Naive thymus-derived CD4-positive, alpha-beta T cell (primary cell): Measurements from ENCODE around the gene ST6GALNAC5. TPM values are rescaled to one million over a fixed set of nuclear protein-coding genes. Genes with fewer than 3 reads are reported as not detected.
A peak's percentile ranks its signal among the peaks of the same experiment; 100 is the strongest.

Experiments
- ATAC-seq: fragments of 150-1000 bp; cut with Tn5 transposase; 2 replicates; pipeline ENCODE4 v1.10.0; 2021; ENCODE audit warnings: mild to moderate bottlenecking, moderate library complexity
- CTCF ChIA-PET: fragments of 350-600 bp; sonication (Branson Sonifier 250); formaldehyde crosslinking; loops from one replicate; lab custom pipeline; 2021; ENCODE audit warnings: antibody characterized with exemption; lab: Charles Lee
- POLR2A ChIA-PET: fragments of 350-600 bp; sonication (Branson Sonifier 250); formaldehyde crosslinking; loops from one replicate; lab custom pipeline; 2021; ENCODE audit warnings: antibody characterized with exemption, inconsistent platforms; lab: Charles Lee
- DNase-seq, 9 donors: peaks; one replicate each; pipeline versions ENCODE4 v3.0.0 to v3.0.0-alpha.2; 2020 to 2022; ENCODE audit warnings: mixed read lengths in 1 of 9
- H3K27ac ChIP-seq: one replicate; pipeline ENCODE4 v1.7.0; 2013; ENCODE audit warnings: mild to moderate bottlenecking, low read depth, low read length, moderate library complexity
- H3K27me3 ChIP-seq, 2 donors: one replicate each; pipeline ENCODE4 v1.7.0; 2013; ENCODE audit warnings: low read length in 2 of 2, mild to moderate bottlenecking in 2 of 2, moderate library complexity in 2 of 2; ENCODE audit not compliant: control insufficient read depth in 2 of 2, insufficient read depth in 2 of 2
- H3K36me3 ChIP-seq, 3 experiments: 1 replicate in 2 of 3; 2 replicates in 1 of 3; pipeline ENCODE4 v1.7.0; 2013; ENCODE audit warnings: low read length in 3 of 3, mild to moderate bottlenecking in 3 of 3, moderate library complexity in 1 of 3; ENCODE audit not compliant: insufficient read depth in 3 of 3, control insufficient read depth in 2 of 3
- H3K4me1 ChIP-seq, 2 donors: one replicate each; pipeline ENCODE4 v1.7.0; 2013; ENCODE audit warnings: low read length in 2 of 2, mild to moderate bottlenecking in 2 of 2, moderate library complexity in 1 of 2; ENCODE audit not compliant: control insufficient read depth in 2 of 2, insufficient read depth in 2 of 2
- H3K4me3 ChIP-seq: 2 replicates; pipeline ENCODE4 v1.7.0; 2013; ENCODE audit warnings: mild to moderate bottlenecking, low read length
- H3K9me3 ChIP-seq, 3 experiments: 1 replicate in 2 of 3; 2 replicates in 1 of 3; pipeline ENCODE4 v1.7.0; 2013; ENCODE audit warnings: low read length in 3 of 3; ENCODE audit not compliant: control insufficient read depth in 2 of 3
- H3K27ac Mint-ChIP-seq, 9 donors: one replicate each; pipeline ENCODE4 v1.8.0; 2020 to 2022; ENCODE audit warnings: mixed read lengths in 9 of 9, mild to moderate bottlenecking in 8 of 9, moderate library complexity in 5 of 9, inconsistent platforms in 2 of 9
- H3K27me3 Mint-ChIP-seq, 5 donors: one replicate each; pipeline ENCODE4 v1.8.0; 2021 to 2022; ENCODE audit warnings: mixed read lengths in 5 of 5, mild to moderate bottlenecking in 1 of 5
- H3K36me3 Mint-ChIP-seq, 5 donors: one replicate each; pipeline ENCODE4 v1.8.0; 2020 to 2022; ENCODE audit warnings: mixed read lengths in 5 of 5, mild to moderate bottlenecking in 3 of 5, inconsistent platforms in 1 of 5
- H3K4me1 Mint-ChIP-seq, 7 donors: one replicate each; pipeline ENCODE4 v1.8.0; 2020 to 2022; ENCODE audit warnings: mixed read lengths in 7 of 7, mild to moderate bottlenecking in 3 of 7, inconsistent platforms in 1 of 7
- H3K4me3 Mint-ChIP-seq, 10 donors: one replicate each; pipeline ENCODE4 v1.8.0; 2020 to 2022; ENCODE audit warnings: mild to moderate bottlenecking in 10 of 10, mixed read lengths in 10 of 10, moderate library complexity in 6 of 10, inconsistent platforms in 2 of 10
- H3K9me3 Mint-ChIP-seq, 11 donors: one replicate each; pipeline ENCODE4 v1.8.0; 2020 to 2022; ENCODE audit warnings: mixed read lengths in 11 of 11, mild to moderate bottlenecking in 4 of 11, inconsistent platforms in 1 of 11, moderate library complexity in 1 of 11
- intact Hi-C, 2 donors: fragments of 100-400 bp; cut with micrococcal nuclease; formaldehyde crosslinking; loops; one replicate each; pipeline ENCODE4 v1.15.1; 2023
- polyA plus RNA-seq, 2 donors: library from polyadenylated mRNA; unstranded; fragments of 300-500 nt; fragmentation: Illumina TruSeq; gene quantifications; one replicate each; pipeline ENCODE4 v1.2.3, GENCODE V29; 2021
- total RNA-seq, 6 experiments: library from RNA in 5 of 6; stranded (reverse) in 5 of 6; gene quantifications; 1 replicate in 5 of 6; 2 replicates in 1 of 6; pipeline ENCODE4 v1.2.3 and lab custom pipeline; 2021 to 2026

Gene ST6GALNAC5
- total and polyA plus RNA-seq, 7 experiments from 2014 or later, result not detected

- ChIA-PET CTCF (no interaction called here), POLR2A (no interaction called here)
- Mint-ChIP-seq H3K4me3 (no peak overlapping the region), H3K27me3 (peaks cover 3 to 16% (median 11%) of the 10 kb centered on the region in 5 donors), H3K36me3 (peaks cover 0 to 7% (median 0%) of the 10 kb centered on the region in 5 donors), H3K9me3 (peaks cover 0 to 9% (median 5%) of the 10 kb centered on the region in 11 donors), H3K4me1 (peaks cover 0 to 6% (median 0%) of the 10 kb centered on the region in 7 donors), H3K27ac (no peak overlapping the region)
- DNase-seq, result no peak
- Histone ChIP-seq H3K9me3 (no peaks in the 10 kb centered on the region), H3K4me3 (no peak overlapping the region), H3K4me1 (no peaks in the 10 kb centered on the region), H3K36me3 (no peaks in the 10 kb centered on the region), H3K27me3 (no peaks in the 10 kb centered on the region), H3K27ac (no peak overlapping the region)
- no peak for ATAC-seq
- intact Hi-C loops, result no loop called here
Measured at GRCh38 chr1:77040826-77041225, 173.5 kb downstream of the ST6GALNAC5 start.

- no peak overlapping the region for H3K27ac ChIP-seq
- CTCF ChIA-PET, result no interaction called here
- Mint-ChIP-seq H3K9me3 (peaks cover 0 to 5% (median 0%) of the 10 kb centered on the region in 11 donors), H3K4me1 (peaks cover 11 to 33% (median 24%) of the 10 kb centered on the region in 7 donors), H3K27me3 (peaks cover 0 to 11% (median 6%) of the 10 kb centered on the region in 5 donors), H3K27ac (no peak overlapping the region), H3K36me3 (peaks cover 0 to 3% (median 0%) of the 10 kb centered on the region in 5 donors), H3K4me3 (no peak overlapping the region)
- no peak overlapping the region for H3K4me3 ChIP-seq
- no peaks in the 10 kb centered on the region for H3K27me3 ChIP-seq
- H3K4me1 ChIP-seq, result peaks cover 7 to 14% of the 10 kb centered on the region in 2 donors
- no peaks in the 10 kb centered on the region for H3K9me3 ChIP-seq
- intact Hi-C loops, result no loop called here
- no peak for DNase-seq
- H3K36me3 ChIP-seq, result no peaks in the 10 kb centered on the region
- POLR2A ChIA-PET, result no interaction called here
- no peak for ATAC-seq
Measured at GRCh38 chr1:77044133-77044849, 177.0 kb downstream of the ST6GALNAC5 start.

GRCh38 chr1:77047575-77047974, 180.3 kb downstream of the ST6GALNAC5 start:
- no peaks in the 10 kb centered on the region for H3K36me3 Mint-ChIP-seq
- H3K9me3 Mint-ChIP-seq, result no peaks in the 10 kb centered on the region
- H3K27me3 ChIP-seq, result no peaks in the 10 kb centered on the region
- peaks cover 11 to 33% (median 24%) of the 10 kb centered on the region in 7 donors for H3K4me1 Mint-ChIP-seq
- no peaks in the 10 kb centered on the region for H3K9me3 ChIP-seq
- peak overlapping the region in 8 of 10 donors; percentile 9 to 71 (median 44) for H3K4me3 Mint-ChIP-seq
- H3K27ac Mint-ChIP-seq, result peak overlapping the region in 1 of 9 donors; percentile 14
- DNase-seq (no peak), ATAC-seq (no peak)
- ChIA-PET CTCF (no interaction called here), POLR2A (no interaction called here)
- peaks cover 0 to 10% (median 0%) of the 10 kb centered on the region in 5 donors for H3K27me3 Mint-ChIP-seq
- no peak overlapping the region for H3K4me3 ChIP-seq
- intact Hi-C loops, result no loop called here
- H3K36me3 ChIP-seq, result no peaks in the 10 kb centered on the region
- H3K27ac ChIP-seq, result no peak overlapping the region
- H3K4me1 ChIP-seq, result peaks cover 7 to 14% of the 10 kb centered on the region in 2 donors

- intact Hi-C loops, result no loop called here
- peaks cover 11 to 33% (median 24%) of the 10 kb centered on the region in 7 donors for H3K4me1 Mint-ChIP-seq
- H3K27ac Mint-ChIP-seq, result peak overlapping the region in 3 of 9 donors; percentile 0 to 44 (median 14)
Measured at GRCh38 chr1:77047978-77048614, 180.8 kb downstream of the ST6GALNAC5 start.

DNA sequence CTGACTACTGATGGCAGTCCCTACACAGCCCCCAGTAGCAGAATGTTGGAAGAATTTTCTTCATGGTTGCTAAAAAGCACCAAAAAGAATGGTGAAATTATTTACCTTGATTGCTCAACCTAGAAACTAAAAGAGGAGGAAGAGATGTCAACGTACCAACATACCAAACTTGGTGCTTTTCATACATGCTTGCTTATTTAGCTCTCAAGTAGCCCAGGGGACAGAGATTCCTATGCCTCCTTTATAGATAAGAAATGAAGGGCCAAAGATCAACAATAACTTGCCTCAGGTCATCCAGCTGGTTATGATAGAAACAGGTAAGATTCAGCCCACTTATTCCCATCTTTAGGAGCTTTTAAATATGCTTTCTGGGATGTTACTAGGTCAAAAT, 181.3 kb downstream of the ST6GALNAC5 start:
- ChIA-PET CTCF (no interaction called here), POLR2A (no interaction called here)
- Mint-ChIP-seq H3K27me3 (peaks cover 0 to 11% (median 0%) of the 10 kb centered on the region in 5 donors), H3K4me3 (peak overlapping the region in 3 of 10 donors; percentile 25 to 59 (median 53)), H3K27ac (peak overlapping the region in 1 of 9 donors; percentile 0), H3K4me1 (peaks cover 11 to 33% (median 24%) of the 10 kb centered on the region in 7 donors), H3K36me3 (no peaks in the 10 kb centered on the region), H3K9me3 (no peaks in the 10 kb centered on the region)
- Histone ChIP-seq H3K4me1 (peaks cover 7 to 14% of the 10 kb centered on the region in 2 donors), H3K9me3 (no peaks in the 10 kb centered on the region), H3K36me3 (no peaks in the 10 kb centered on the region), H3K27ac (no peak overlapping the region), H3K4me3 (no peak overlapping the region), H3K27me3 (no peaks in the 10 kb centered on the region)
- DNase-seq (no peak), ATAC-seq (no peak)
- intact Hi-C loops, result no loop called here

More at GRCh38 chr1:77047978-77048614, 180.8 kb downstream of the ST6GALNAC5 start:
- ATAC-seq (peak; percentile 32), DNase-seq (peak in 2 of 9 donors; percentile 1 to 5)
- H3K9me3 ChIP-seq, result no peaks in the 10 kb centered on the region
- H3K36me3 ChIP-seq, result no peaks in the 10 kb centered on the region
- Mint-ChIP-seq H3K4me3 (peak overlapping the region; percentile 9 to 71 (median 32)), H3K36me3 (no peaks in the 10 kb centered on the region), H3K27me3 (peaks cover 0 to 10% (median 0%) of the 10 kb centered on the region in 5 donors), H3K9me3 (no peaks in the 10 kb centered on the region)
- H3K4me1 ChIP-seq, result peaks cover 7 to 14% of the 10 kb centered on the region in 2 donors
- CTCF ChIA-PET, result no interaction called here
- POLR2A ChIA-PET, result no interaction called here
- no peak overlapping the region for H3K4me3 ChIP-seq
- H3K27me3 ChIP-seq, result no peaks in the 10 kb centered on the region
- H3K27ac ChIP-seq, result no peak overlapping the region

DNA sequence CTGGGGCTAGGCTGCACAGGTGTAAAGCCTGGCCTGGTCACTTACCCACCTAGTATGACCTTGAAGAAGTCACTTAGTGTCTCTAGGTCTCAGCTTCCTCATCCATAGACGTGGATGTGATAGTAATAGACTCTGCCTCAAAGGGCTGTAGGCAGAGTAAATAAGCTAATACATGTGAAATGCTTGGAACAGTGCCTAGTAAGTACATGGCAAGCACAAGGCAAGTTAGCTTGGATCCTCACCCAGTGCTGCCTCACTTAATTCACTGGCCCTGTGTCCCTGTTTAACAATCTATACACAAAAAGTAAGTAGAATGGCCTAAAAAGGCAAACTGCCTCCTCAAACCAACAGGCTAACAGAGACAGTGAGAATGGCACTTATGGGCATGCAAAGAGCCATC, 184.1 kb downstream of the ST6GALNAC5 start:
- no peak for DNase-seq
- POLR2A ChIA-PET, result no interaction called here
- CTCF ChIA-PET, result no interaction called here
- Mint-ChIP-seq H3K36me3 (no peaks in the 10 kb centered on the region), H3K4me3 (no peak overlapping the region), H3K27ac (no peak overlapping the region), H3K4me1 (peaks cover 11 to 24% (median 22%) of the 10 kb centered on the region in 7 donors), H3K27me3 (peaks cover 0 to 9% (median 0%) of the 10 kb centered on the region in 5 donors), H3K9me3 (peaks cover 0 to 4% (median 0%) of the 10 kb centered on the region in 11 donors)
- H3K4me1 ChIP-seq, result peaks cover 7 to 14% of the 10 kb centered on the region in 2 donors
- H3K4me3 ChIP-seq, result no peak overlapping the region
- no peaks in the 10 kb centered on the region for H3K36me3 ChIP-seq
- ATAC-seq, result no peak
- no peak overlapping the region for H3K27ac ChIP-seq
- H3K9me3 ChIP-seq, result no peaks in the 10 kb centered on the region
- intact Hi-C loops, result no loop called here
- no peaks in the 10 kb centered on the region for H3K27me3 ChIP-seq
